ENCODE data around the gene IQGAP3.

IQGAP3 gene

GRCh38 chr1:156491151-156491949 is 81.0 kb downstream of the IQGAP3 start:
- TF ChIP-seq NFIC (IDR thresholded peaks at IDR 0.05) = no peak
- TF ChIP-seq ZBTB7A (IDR thresholded peaks at IDR 0.05; ENCODE audit: low read depth) = no peak
- no peak for TF ChIP-seq CEBPB (IDR thresholded peaks at IDR 0.05)

DNA sequence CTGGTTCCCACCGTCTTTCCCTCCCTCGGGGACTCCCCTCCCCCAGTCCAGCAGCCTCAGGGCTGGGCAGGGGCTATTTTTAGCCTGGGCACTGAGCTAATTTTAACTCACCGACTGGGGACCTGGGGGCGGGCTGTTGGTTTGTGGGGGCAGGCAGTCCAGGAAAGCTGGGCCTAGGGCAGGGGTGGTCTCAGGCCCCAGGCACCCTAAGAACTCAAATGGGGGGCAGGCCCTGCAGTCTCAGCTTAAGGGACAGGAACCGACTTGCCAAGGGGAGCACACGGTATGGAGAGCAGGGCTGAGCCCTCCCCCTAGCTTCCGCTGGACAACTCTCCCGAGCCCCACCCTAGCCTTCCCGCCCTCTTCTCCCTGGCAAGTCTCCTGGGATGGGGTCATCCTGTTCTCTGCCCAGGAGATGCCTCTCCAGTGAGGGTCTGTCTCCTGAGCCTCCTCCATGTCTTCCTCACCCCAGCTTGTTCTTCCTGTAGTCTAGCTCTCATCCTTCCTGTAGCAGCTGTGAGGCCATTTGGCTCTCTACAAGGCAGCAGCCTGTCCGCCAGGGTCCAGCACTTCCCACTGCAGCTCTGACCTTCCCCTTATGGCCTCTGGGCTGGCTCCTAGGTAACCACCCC is 81.8 kb downstream of the IQGAP3 start:
- TF ChIP-seq TEAD4 (IDR thresholded peaks at IDR 0.05) = no peak
- no peak for TF ChIP-seq FOXM1 (IDR thresholded peaks at IDR 0.05; ENCODE audit: borderline replicate concordance, low read depth)
- no peak for TF ChIP-seq CREB1 (IDR thresholded peaks at IDR 0.05; ENCODE audit: low read depth)
- TF ChIP-seq TCF12 (IDR thresholded peaks at IDR 0.05; ENCODE audit: low read depth) = no peak
- TF ChIP-seq ZBTB7A (IDR thresholded peaks at IDR 0.05; ENCODE audit: low read depth) = no peak
- TF ChIP-seq YY1 (IDR thresholded peaks at IDR 0.05; ENCODE audit: low read depth) = no peak
- no peak for TF ChIP-seq NFIC (IDR thresholded peaks at IDR 0.05)
- TF ChIP-seq, protein P1, sequence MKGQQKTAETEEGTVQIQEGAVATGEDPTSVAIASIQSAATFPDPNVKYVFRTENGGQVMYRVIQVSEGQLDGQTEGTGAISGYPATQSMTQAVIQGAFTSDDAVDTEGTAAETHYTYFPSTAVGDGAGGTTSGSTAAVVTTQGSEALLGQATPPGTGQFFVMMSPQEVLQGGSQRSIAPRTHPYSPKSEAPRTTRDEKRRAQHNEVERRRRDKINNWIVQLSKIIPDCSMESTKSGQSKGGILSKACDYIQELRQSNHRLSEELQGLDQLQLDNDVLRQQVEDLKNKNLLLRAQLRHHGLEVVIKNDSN (IDR thresholded peaks at IDR 0.05) = no peak
- TF ChIP-seq CEBPB (IDR thresholded peaks at IDR 0.05) = no peak
- TF ChIP-seq TAF1 (IDR thresholded peaks at IDR 0.05; ENCODE audit: low read depth) = no peak
- no peak for TF ChIP-seq RAD21 (IDR thresholded peaks at IDR 0.05; ENCODE audit: low read depth)
- no peak for TF ChIP-seq EP300 (IDR thresholded peaks at IDR 0.05; ENCODE audit: borderline replicate concordance)

DNA sequence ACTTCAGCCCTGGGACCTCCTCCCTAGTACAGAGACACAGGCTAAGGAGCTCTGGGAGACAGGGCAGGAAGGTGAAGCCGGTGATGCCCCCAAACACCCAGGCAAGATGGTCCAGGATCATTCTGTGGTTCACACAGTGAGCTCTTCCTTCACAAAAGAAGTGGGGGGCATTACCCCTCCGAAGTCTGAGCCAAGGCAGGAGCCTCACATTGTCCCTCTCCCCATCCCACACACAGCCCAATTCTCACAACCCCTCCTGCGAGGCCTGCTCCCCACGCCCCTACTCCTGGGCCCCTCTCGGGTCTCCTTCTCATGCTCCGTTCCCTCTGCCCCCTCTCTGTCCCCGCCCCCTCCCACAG is 82.5 kb downstream of the IQGAP3 start:
- TF ChIP-seq FOXM1 (IDR thresholded peaks at IDR 0.05; ENCODE audit: borderline replicate concordance, low read depth) (no peak), EP300 (IDR thresholded peaks at IDR 0.05; ENCODE audit: borderline replicate concordance) (no peak), TAF1 (IDR thresholded peaks at IDR 0.05; ENCODE audit: low read depth) (no peak)

GRCh38 chr1:156489166-156489934 is 83.0 kb downstream of the IQGAP3 start:
- TF ChIP-seq MAX (IDR thresholded peaks at IDR 0.05) = no peak
- no peak for TF ChIP-seq ZBTB7A (IDR thresholded peaks at IDR 0.05; ENCODE audit: low read depth)
- no peak for TF ChIP-seq YY1 (IDR thresholded peaks at IDR 0.05; ENCODE audit: low read depth)
- no peak for TF ChIP-seq FOXM1 (IDR thresholded peaks at IDR 0.05; ENCODE audit: borderline replicate concordance, low read depth)
- TF ChIP-seq, protein P1 (IDR thresholded peaks at IDR 0.05) = no peak
- no peak for TF ChIP-seq EP300 (IDR thresholded peaks at IDR 0.05; ENCODE audit: borderline replicate concordance)
- TF ChIP-seq TEAD4 (IDR thresholded peaks at IDR 0.05) = no peak
- no peak for TF ChIP-seq EGR1 (IDR thresholded peaks at IDR 0.05)
- TF ChIP-seq TAF1 (IDR thresholded peaks at IDR 0.05; ENCODE audit: low read depth) = no peak
- no peak for TF ChIP-seq RAD21 (IDR thresholded peaks at IDR 0.05; ENCODE audit: low read depth)
- no peak for TF ChIP-seq REST (IDR thresholded peaks at IDR 0.05; ENCODE audit: low read depth)
- TF ChIP-seq NFIC (IDR thresholded peaks at IDR 0.05) = no peak
- no peak for TF ChIP-seq CREB1 (IDR thresholded peaks at IDR 0.05; ENCODE audit: low read depth)

DNA sequence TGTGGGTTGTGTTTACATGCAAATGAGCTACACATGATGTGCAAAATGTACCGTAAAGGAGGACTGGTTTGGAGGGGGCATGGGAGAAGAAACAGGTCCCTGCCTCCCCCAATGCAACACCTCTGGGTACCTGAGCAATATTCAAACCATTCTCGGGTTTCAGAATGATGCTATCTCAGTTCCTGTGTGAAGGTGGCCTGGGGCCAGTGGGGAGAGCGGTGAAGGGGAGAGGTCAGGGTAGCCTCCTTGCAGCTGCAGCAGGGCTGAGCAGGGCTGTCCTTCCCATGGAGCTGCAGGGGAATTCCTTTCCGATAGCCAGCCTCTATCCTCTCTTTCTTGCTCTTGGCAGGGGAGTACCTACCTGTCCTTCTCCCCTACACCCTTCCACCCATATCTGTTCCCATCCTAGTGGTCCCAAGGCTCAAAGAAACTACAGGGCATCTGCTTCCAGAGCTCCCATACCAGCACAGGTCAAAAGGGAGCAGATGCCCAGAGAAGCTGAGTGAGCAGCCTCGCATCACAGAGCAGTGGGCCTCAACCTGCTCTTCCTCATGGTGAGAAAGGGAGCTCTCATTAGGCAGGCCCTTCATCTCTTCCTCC is 83.7 kb downstream of the IQGAP3 start:
- no peak for TF ChIP-seq TAF1 (IDR thresholded peaks at IDR 0.05; ENCODE audit: low read depth)
- no peak for TF ChIP-seq MAX (IDR thresholded peaks at IDR 0.05)
- TF ChIP-seq FOXM1 (IDR thresholded peaks at IDR 0.05; ENCODE audit: borderline replicate concordance, low read depth) = no peak

GRCh38 chr1:156487862-156488261 is 84.5 kb downstream of the IQGAP3 start:
- TF ChIP-seq EP300 (IDR thresholded peaks at IDR 0.05; ENCODE audit: borderline replicate concordance) = no peak
- TF ChIP-seq EGR1 (IDR thresholded peaks at IDR 0.05) = no peak
- no peak for TF ChIP-seq REST (IDR thresholded peaks at IDR 0.05; ENCODE audit: low read depth)
- no peak for TF ChIP-seq TEAD4 (IDR thresholded peaks at IDR 0.05)
- no peak for TF ChIP-seq MAX (IDR thresholded peaks at IDR 0.05)

Data from Ishikawa (cell line).